Ishikawa (cell line): ENCODE measurements around the gene LPGAT1.

Source experiments
- CEBPB ChIP-seq: IDR thresholded peaks from 2 replicates; pipeline ENCODE4 v1.6.1; 2012
- CREB1 ChIP-seq: IDR thresholded peaks from 2 replicates; pipeline ENCODE4 v1.6.1; 2012; ENCODE audit warnings: low read depth
- EP300 ChIP-seq: IDR thresholded peaks from 2 replicates; pipeline ENCODE4 v1.6.1; 2012; ENCODE audit warnings: borderline replicate concordance
- FOXM1 ChIP-seq: IDR thresholded peaks from 2 replicates; pipeline ENCODE4 v1.6.1; 2012; ENCODE audit warnings: low read depth, borderline replicate concordance
- MAX ChIP-seq: IDR thresholded peaks from 2 replicates; pipeline ENCODE4 v1.6.1; 2012
- NFIC ChIP-seq: IDR thresholded peaks from 2 replicates; pipeline ENCODE4 v1.6.1; 2012
- RAD21 ChIP-seq: IDR thresholded peaks from 2 replicates; pipeline ENCODE4 v1.6.1; 2012; ENCODE audit warnings: low read depth
- REST ChIP-seq: IDR thresholded peaks from 2 replicates; pipeline ENCODE4 v1.6.1; 2012; ENCODE audit warnings: low read depth, mild to moderate bottlenecking
- TAF1 ChIP-seq: IDR thresholded peaks from 2 replicates; pipeline ENCODE4 v1.6.1; 2012; ENCODE audit warnings: low read depth, mild to moderate bottlenecking
- TCF12 ChIP-seq: IDR thresholded peaks from 2 replicates; pipeline ENCODE4 v1.6.1; 2012; ENCODE audit warnings: low read depth
- TEAD4 ChIP-seq: IDR thresholded peaks from 2 replicates; pipeline ENCODE4 v1.6.1; 2012
- USF1 ChIP-seq: IDR thresholded peaks from 2 replicates; pipeline ENCODE4 v1.6.1; 2012
- YY1 ChIP-seq: IDR thresholded peaks from 2 replicates; pipeline ENCODE4 v1.6.1; 2012; ENCODE audit warnings: low read depth
- ZBTB7A ChIP-seq: IDR thresholded peaks from 2 replicates; pipeline ENCODE4 v1.6.1; 2012; ENCODE audit warnings: low read depth

Gene LPGAT1

GRCh38 chr1:211734791-211735190 lies 95.8 kb downstream of the LPGAT1 start:
- no peak for TF ChIP-seq ZBTB7A
- no peak for TF ChIP-seq RAD21
- TF ChIP-seq EP300 = no peak
- TF ChIP-seq NFIC = 0 out of 2 replicates have a peak, but pooled peaks have one; percentile 27
- no peak for TF ChIP-seq CEBPB
- TF ChIP-seq MAX = 0 out of 2 replicates have a peak, but pooled peaks have one; percentile 12
- TF ChIP-seq REST = no peak
- no peak for TF ChIP-seq TCF12
- TF ChIP-seq TAF1 = no peak
- no peak for TF ChIP-seq USF1
- TF ChIP-seq TEAD4 = no peak
- no peak for TF ChIP-seq FOXM1

- TF ChIP-seq ZBTB7A (no peak), CREB1 (no peak), MAX (no peak), NFIC (no peak), CEBPB (no peak), YY1 (no peak), TEAD4 (no peak), TCF12 (no peak), TAF1 (no peak), EP300 (no peak), REST (no peak), RAD21 (no peak), FOXM1 (no peak)
These were observed 96.2 kb downstream of the LPGAT1 start for GRCh38 chr1:211734359-211734758.

GRCh38 chr1:211732293-211732980 lies 98.1 kb downstream of the LPGAT1 start:
- TF ChIP-seq FOXM1 (no peak), EP300 (no peak), TEAD4 (no peak), CREB1 (no peak), RAD21 (no peak), ZBTB7A (no peak)

- TF ChIP-seq REST (no peak), TEAD4 (no peak), USF1 (no peak), TAF1 (no peak)
These were observed 98.9 kb downstream of the LPGAT1 start for GRCh38 chr1:211731456-211732292.
